GM19397 (cell line): ENCODE measurements around the gene FAM117B.

Experiments used
- ATAC-seq: cut with Tn5 transposase; IDR thresholded peaks from one replicate; pipeline ENCODE4 v1.9.1; 2021; ENCODE audit warnings: mild to moderate bottlenecking, moderate library complexity; ENCODE audit not compliant: unreplicated experiment

Gene FAM117B

DNA sequence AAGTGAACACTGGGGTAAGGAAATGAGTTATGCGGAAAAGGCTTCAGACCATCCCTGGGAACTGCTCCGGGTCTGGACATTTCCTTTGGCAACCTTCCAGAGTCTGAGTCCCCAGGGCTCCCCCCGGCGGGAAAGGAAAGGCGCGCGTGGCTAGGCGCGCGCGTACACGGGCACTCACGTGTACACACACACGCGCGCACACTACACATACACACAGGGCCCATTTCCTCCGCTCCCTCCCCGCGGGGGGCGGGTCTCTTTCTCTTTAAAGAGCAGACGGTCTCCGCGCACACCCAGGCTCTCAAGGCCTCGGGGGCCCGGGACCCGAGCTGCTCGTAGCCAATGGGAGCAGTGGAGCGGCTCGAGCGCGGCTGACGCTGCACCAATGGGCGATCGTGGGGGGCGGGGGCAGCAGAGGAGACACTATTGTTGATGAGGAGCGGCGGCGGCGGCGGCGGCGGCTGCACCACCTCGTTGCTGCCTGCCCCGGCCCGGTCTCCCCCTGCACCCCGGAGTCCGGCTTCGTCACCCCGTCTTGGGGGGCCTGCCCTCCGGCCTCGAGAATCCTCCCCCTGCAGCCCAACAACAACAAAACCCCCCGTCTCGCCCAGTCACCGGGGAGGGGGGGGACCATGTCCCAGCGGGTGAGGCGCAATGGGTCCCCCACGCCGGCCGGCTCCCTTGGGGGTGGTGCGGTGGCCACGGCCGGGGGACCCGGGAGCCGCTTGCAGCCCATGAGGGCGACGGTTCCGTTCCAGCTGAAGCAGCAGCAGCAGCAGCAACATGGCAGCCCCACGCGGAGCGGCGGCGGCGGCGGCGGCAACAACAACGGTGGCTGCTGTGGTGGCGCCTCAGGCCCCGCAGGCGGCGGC lies at the start of gene FAM117B:
TSS of gene FAM117B (plus strand) at position 414 of the 872 bp plus-strand sequence. CDS start at position 633, 219 bp downstream.
- peak; percentile 88 for ATAC-seq

DNA sequence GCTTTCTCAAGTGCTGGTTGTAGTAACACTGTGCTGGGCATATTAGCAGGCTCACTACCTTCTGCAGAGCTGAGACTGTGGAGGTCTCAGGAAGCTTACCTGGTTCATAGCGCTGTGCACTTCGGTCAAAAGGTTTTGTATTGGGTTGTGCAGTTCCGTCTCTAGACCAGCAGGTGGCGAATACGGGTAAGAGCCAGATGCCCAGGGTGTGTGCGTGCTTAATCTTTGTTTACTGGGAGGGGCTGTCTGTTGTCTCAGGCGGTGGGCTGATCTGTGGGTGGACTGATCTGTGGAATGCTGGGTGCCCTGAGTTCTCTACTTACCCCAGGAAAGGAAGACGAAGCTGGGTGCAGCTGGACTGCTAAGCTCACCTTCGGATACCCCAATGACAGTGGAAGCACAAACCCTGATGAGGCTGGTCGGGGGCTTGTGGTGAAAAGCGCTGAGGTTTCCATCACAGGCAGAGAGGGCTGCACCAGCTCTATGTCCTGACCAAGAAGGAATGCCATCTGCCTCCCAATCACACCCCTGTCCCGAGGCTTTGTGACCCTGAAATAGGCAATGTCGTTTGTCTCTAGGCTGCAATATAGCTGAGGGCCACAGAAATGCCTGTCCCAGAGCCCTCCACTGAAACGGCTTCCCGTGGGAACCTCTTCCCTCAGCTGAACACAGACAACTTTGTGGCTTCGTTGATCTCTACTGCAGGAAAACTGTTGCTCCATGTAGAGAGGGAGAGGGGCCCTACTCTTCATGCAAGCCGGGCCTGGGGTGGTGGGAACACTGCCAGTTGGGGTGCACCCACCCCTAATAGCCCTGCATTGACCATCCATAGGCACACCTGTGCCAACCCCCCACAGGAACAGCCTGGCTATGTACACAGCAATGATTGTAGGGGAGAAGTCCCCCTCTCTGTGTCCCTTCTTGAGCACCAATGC lies 45.9 kb upstream of the FAM117B start:
- ATAC-seq, result no peak

DNA sequence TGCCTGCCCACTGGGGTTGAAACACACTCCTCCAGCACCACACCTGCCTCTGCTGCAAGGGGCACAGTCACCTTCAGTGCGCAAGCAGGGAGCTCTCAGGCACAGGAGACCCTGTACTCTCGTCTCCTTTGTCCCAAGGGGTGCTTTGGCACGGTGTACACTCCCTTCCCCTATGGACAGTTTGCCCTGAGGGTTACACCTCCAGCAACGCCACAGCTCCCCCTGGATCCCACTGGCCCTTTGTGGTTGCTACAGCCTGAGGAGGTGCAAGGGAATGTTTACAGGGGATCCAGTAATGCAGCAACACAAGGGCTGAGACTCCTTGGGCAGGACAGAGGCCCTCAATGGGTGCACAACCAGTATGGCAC lies 45.2 kb upstream of the FAM117B start:
- no peak for ATAC-seq

DNA sequence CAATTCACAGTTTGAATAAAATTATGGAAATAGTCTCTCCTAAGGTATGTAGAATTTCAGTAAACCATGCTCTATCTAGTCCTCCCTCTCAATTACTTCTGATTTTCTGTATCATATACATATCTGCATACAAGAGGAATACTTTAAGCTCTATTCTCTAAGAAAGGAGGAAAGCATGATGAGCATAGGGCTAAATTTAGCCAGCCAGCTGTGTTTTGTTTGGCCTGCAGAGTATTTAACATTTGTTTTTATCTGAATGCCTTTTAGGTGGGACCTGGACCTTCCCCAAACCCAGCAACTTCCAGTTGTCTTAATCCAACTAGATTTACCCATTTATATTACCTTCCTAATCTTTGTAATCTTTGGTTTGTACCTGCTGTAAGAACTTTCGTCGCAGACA lies 42.2 kb upstream of the FAM117B start:
- ATAC-seq, result no peak

DNA sequence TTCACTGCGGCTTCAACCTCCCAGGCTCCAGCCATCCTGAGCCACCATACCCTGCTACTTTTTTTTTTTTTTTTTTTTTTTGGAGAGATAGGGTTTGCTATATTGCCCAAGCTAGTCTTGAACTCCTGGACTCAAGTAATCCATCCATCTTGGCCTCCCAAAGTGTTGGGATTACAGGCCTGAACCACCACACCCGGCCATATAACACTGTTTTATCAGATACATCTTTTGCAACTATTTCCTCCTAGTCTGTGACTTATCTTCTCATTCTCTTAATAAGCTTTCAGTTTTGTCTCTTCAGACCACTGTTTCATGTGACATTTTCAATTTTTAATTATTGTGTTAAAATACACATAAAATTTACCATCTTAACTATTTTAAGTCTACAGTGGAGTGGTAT lies 35.7 kb upstream of the FAM117B start:
- no peak for ATAC-seq

DNA sequence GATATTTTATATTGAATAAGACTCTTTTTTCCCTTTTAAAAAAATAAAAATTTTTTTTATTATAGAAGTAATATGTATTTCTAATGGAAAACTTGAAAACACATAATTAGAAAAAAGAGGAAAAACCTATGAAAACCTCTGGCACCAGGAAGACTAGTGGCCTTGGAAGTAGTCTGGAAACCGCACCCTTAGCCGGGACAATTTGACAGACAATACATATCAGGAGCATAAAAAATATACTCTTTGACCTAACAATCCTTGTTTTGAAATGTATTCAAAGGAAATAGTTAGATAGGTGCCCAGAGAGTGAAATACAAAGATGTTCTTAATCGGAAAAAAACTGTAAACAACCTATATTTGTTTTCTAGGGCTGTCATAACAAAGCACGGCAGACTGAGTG lies 34.9 kb upstream of the FAM117B start:
- ATAC-seq, result no peak

DNA sequence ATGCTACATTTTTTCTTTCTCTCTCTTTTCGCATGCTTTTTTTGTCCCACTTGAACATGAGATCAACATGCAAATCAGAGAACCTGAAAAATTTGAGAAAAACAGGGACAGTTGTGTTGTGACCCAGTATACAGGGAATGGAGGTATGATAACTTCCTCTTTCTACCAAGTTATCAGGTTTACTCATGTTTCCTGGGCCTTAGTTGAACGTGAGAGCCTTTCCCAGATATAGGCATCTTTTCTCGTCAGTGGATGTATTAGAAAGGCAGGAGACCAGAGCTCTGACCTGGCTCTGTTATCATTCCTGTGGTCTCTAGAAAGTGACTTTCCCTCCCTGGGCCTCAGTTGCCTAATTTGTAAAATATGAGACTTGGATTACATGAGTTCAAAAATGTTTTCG lies 30.1 kb upstream of the FAM117B start:
- no peak for ATAC-seq

DNA sequence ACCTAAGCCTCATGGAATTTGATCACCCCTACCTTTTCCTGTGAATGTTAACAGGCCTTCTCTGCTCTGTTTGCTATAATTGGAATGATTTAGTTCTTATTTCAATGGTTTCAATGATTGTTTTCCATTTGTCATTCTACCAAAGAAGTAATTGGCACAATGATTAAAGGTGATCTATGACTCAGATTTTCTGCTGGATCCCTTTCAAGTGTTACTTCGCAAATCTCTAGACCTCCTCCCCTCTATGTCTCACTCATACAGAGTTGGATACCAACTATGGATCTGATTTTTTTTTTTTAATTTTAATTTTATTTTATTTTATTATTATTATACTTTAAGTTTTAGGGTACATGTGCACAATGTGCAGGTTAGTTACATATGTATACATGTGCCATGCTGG lies 29.6 kb upstream of the FAM117B start:
- no peak for ATAC-seq

DNA sequence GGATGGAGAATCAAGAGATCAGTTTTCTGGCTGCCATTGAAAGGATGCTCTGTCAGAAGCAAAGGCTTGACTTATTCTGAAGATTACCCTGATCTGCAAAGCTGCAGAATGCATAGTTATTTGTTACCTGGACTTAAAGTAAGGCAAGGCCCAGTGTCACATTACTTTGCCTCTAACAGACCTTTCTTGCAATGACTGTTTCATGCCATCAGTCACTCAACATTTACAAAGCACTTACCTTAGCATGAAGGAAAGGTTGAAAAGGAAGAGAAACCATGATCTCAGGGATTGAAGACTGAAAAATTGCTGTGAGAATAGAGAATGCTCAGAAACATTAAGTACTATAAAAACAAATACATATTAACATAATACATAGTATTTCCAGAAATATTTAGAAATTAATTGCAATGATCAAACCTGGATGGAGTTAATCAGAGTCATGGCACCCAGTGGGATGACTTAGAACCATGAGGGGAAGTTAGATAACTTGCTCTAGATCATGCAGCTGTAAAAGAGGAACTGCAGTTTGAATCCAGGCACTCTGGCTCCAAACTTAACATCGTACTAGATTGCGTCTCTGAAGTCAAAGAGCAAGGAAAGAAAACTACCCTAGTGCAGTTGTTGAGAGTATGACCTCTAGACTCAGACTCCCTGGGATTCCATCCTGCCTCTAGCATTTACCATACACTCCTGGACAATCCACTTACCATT lies 26.5 kb upstream of the FAM117B start:
- ATAC-seq, result no peak

DNA sequence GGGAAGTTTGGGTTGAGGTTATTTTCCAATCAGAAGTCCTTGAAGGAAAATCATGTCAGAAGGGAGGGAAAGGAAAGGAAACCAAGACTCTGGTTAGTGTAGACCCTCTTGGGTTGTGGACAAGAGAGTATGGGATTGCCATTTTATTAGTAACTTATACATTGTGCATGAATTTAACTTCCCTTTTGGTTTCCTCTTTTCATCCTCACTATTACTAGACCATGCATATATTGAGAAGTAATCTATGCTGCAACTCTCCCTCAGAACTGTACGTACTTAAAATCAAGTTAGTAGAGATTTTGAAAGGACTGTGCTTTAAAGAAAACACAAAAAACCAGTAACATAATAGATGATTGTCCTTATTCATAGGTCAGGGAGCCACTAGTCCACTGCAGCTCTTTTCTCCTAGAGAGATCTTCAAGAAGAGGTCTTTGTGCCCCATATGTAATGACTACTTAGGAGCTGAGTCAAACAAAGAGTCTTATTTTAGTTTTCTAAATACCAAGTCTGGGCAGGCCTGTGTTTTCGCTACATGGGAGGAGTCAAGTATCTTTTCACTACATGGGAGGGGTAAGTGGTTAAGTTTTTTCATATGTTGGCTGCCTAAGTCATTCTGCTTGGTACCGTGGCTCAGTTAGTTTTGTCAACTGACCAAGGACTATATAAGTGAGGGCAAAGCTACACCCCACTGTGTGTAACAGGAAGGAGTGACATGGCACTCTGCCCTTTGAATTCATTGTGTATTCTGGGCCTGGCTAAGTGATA lies 25.2 kb upstream of the FAM117B start:
- peak; percentile 89 for ATAC-seq

DNA sequence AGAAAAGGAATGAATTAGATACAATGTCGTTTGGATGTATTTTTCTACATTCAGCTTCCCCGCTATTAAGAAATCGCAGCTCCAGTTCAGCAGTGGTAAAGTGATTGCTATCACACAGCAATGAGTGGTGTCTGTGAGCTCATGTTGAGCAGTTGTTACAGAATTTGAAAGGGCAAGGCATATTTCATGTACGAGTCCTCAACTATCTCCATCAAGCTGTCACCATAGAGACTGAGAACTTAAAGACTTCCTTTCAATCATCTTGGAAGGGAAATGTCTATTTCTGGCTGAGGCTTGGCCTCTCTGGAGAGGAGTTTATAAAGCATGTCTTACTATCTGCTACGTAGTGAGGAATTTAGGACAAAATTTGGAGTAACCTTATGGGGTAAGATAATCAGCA lies 24.4 kb upstream of the FAM117B start:
- ATAC-seq, result no peak

DNA sequence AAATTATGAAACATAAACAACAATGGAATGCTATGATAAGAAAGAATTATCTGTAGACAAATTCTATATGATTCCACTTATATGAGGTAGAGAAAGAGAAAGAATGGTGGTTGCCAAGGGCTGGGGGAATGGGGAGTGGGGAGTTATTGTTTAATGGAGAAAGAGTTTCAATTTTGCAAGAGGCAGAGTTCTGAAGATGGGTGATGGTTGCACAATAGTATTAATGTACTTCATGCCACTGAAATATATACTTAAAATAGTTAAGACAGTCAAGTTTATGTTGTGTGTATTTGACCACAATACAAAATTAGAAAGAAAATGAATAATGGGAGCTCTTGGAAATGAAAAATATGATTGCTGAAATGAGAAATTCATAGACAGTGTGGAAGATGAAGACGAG lies 22.6 kb upstream of the FAM117B start:
- no peak for ATAC-seq

DNA sequence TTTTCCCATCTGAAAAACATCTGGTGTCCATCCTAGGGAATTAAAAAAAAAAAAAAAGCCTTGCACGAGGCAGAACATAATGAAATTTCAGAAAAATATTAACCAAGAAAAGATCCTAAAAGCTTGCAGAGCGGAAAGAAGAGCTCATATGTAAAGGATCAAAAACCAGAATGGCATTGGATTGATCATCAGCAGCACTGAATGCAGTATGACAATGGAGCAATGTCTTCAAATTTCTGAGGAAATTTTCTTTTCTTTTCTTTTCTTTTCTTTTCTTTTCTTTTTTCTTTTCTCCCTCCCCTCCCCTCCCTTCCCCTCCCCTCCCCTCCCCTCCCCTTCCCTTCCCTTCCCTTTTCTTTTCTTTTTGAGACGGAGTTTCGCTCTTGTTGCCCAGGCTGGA lies 21.3 kb upstream of the FAM117B start:
- no peak for ATAC-seq

DNA sequence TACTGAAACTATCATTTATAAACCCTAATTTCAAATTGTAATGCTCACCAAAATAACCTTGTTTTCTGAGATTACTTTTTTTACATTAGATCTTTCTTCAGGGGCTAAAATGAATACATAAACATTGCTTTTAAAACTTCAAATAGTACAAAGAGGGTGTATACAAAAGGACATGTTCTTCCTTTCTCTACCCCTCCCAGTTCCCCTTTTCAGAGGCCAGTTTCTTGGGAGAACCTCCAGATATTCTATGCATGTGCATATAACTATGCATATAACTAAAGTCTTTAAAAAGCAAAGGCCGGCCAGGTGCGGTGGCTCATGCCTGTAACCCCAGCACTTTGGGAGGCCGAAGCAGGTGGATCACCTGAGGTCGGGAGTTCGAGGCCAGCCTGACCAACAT lies 10.6 kb upstream of the FAM117B start:
- no peak for ATAC-seq

DNA sequence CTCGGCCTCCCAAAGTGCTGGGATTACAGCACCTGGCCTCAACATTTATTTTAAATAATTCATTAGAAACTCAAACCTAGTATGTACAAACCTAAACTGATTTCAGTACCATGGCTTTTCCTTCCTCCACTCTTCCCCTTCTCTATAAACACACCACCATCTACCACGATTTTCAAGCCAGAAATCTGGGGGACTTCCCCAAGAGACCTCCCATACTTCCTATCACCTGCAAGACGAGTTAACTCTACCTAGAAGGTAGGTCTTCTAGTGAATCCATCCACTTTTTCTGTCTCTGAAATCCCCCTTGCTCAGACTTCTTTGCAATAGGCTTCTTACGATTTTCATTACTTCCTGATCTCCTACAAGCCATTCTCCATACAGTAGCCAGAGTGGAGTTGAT lies 7.7 kb upstream of the FAM117B start:
- ATAC-seq, result no peak

DNA sequence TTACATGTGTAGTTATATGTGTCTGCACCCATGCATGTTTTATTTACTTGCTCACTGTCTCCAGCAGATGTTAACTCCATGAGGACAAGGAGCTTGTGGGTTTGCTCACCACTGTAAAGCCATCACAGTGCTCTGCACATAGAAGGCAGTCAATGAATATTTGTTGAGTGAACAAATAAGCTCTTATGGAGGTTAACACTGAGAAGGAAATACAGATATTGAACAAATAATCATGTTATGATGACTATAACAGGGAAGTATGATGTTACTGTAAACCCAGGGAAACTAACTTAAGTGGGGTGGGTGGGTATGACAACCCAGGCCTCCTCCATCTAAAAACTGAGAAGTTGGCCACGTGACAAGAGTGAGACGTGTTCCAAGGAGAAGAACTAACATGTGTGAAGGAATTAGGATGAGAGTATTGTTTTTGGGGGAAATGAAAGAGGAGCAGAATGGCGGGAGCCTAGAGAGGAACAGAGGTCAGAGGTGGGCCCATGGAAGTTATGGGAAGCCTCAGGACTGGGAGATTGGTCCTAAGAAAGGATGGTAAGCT lies 6.0 kb upstream of the FAM117B start:
- no peak for ATAC-seq

DNA sequence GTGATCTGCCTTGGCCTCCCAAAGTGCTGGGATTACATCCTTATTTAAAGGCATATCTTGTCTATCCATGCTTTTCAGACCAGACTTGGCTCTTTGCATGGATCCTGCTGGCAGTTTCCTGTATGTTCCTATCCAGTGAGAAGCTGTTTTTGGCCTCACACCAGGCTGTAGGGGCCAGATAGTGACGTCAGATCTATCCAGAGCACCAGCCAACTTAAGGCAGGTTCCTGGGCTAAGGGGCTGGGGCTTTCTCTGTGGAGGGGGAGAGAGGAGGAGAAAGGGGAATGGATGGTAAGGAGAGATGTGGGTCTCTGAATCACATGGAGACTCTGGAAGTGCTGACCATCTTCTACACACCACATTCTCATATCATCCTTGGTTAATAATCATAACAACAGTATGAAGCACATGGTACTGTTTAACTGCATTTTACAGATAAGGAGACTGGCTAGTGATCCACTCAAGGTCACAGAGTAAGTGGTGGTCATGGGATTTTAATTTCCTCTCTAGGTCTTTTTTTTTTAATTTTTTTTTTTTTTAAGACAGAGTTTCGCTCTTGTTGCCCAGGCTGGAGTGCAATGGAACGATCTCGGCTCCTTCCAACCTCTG lies 2.0 kb upstream of the FAM117B start:
- ATAC-seq, result no peak

DNA sequence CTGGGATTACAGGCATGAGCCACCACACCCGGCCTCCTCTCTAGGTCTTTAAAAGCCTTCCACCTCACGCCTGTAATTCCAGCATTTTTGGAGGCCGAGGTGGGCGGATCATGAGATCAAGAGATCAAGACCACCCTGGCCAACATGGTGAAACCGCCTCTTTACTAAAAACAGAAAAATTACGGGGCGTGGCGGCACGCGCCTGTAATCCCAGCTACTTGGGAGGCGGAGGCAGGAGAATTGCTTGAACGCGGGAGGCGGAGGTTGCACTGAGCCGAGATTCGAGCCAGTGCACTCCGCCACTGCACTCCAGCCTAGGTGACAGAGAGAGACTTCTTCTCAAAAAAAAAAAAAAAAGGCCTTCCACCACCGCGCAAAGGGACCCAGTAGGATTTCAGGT lies 1.3 kb upstream of the FAM117B start:
- no peak for ATAC-seq

DNA sequence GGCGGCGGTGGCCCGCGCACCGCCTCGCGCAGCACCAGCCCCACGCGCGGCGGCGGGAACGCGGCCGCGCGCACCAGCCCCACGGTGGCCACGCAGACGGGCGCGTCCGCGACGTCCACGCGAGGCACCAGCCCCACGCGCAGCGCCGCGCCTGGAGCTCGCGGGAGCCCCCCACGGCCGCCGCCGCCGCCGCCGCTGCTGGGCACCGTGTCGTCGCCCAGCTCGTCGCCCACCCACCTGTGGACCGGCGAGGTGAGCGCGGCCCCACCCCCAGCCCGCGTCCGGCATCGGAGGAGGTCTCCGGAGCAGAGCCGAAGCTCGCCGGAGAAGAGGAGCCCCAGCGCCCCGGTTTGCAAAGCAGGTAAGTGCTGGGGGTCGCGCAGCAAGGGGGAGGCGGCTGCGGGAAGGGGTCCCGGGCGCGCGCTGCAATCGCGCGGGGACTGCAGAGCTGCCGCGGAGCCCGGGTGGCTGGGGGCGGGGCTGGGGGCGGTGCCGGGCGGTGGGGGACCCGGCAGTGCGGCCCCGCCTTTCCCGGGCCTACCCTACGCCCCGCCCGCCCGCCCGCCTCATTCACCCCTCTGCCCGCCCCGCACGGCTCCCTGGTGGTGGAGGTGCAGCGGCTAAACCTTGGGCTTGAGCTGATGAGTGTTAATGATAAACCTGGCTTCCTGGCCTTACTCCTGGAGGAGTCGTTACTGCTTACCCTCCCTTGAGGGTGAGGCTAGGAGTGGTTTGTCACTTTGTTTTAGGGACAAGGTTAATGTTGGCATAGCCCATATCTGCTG lies 851 bp downstream of the FAM117B start:
- peak; percentile 58 for ATAC-seq
